GM10266 (cell line): ENCODE measurements around the gene ARHGEF12.

Source experiments
- DNase-seq: peaks from one replicate; pipeline ENCODE4 v3.0.0; 2012; ENCODE audit errors: extremely low spot score
- TF ChIP-seq, protein P1 (sequence below): IDR thresholded peaks from 2 replicates; pipeline ENCODE4 v1.5.1; 2012; ENCODE audit warnings: mild to moderate bottlenecking, low read depth; ENCODE audit not compliant: control insufficient read depth, insufficient read depth; ENCODE audit errors: missing control alignments

The ARHGEF12 gene

DNA sequence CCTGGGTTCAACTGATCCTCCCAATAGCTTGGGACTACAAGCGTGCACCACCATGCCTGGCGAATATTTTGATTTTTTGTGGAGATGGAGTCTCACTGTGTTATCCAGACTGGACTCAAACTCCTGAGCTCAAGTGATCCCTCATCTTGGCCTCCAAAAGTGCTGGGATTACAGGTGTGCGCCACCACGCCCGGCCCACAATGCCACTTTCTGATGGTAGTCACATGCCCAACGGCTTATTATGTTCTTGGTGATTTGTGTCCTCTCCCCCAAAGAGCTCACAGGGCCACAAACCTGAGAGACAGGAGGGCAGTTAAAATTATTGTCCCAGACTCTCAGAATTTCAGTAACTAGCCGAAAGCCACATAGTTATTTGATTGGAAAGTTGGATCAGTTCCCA lies 185.0 kb downstream of the ARHGEF12 start:
- no peak for DNase-seq

GRCh38 chr11:120522021-120522420 lies 185.8 kb downstream of the ARHGEF12 start:
- no peak for DNase-seq
- TF ChIP-seq, protein P1, sequence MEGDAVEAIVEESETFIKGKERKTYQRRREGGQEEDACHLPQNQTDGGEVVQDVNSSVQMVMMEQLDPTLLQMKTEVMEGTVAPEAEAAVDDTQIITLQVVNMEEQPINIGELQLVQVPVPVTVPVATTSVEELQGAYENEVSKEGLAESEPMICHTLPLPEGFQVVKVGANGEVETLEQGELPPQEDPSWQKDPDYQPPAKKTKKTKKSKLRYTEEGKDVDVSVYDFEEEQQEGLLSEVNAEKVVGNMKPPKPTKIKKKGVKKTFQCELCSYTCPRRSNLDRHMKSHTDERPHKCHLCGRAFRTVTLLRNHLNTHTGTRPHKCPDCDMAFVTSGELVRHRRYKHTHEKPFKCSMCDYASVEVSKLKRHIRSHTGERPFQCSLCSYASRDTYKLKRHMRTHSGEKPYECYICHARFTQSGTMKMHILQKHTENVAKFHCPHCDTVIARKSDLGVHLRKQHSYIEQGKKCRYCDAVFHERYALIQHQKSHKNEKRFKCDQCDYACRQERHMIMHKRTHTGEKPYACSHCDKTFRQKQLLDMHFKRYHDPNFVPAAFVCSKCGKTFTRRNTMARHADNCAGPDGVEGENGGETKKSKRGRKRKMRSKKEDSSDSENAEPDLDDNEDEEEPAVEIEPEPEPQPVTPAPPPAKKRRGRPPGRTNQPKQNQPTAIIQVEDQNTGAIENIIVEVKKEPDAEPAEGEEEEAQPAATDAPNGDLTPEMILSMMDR, result no peak

More for the DNA sequence above, 185.0 kb downstream of the ARHGEF12 start:
- TF ChIP-seq, protein P1, result no peak

DNA sequence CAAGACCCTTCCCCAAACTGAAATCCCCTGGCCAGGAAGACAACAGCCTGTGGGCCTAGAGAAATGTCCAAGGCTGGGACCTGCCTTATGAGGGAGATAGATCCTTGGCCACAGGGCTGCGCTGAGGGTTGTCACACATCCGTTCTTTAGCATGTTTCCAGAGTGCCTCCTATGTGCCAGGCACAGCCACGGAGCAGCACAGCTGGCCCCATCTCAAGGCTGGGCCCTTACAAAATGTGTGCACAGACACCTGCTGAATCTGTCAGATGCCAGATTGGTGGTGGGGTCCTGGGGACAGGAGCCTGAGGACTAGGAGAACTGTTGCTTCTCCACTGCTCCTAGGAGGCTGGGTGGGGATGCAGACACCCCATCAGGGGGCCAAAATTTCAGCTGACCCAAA lies 186.5 kb downstream of the ARHGEF12 start:
- TF ChIP-seq, protein P1, result no peak
- DNase-seq, result no peak

- TF ChIP-seq, protein P1, result no peak
- DNase-seq, result no peak
These were observed 187.0 kb downstream of the ARHGEF12 start for GRCh38 chr11:120523196-120523595.

GRCh38 chr11:120524536-120525085 lies 188.4 kb downstream of the ARHGEF12 start:
- no peak for DNase-seq
- TF ChIP-seq, protein P1, result no peak

GRCh38 chr11:120525261-120526171 lies 189.3 kb downstream of the ARHGEF12 start:
- TF ChIP-seq, protein P1, result no peak
- no peak for DNase-seq

GRCh38 chr11:120526241-120526640 lies 190.0 kb downstream of the ARHGEF12 start:
- no peak for DNase-seq
- TF ChIP-seq, protein P1, result no peak
